Fibroblast of lung (primary cell): Measurements from ENCODE around the gene LYZL6.

Experiments
- CTCF ChIP-seq, 2 donors: IDR thresholded peaks in 1 of 2; conservative IDR thresholded peaks in 1 of 2; 1 replicate in 1 of 2; 2 replicates in 1 of 2; pipeline ENCODE4 v1.5.1; 2011 to 2012; ENCODE audit warnings: low read length in 2 of 2, control low read depth in 1 of 2, inconsistent platforms in 1 of 2, low read depth in 1 of 2, mild to moderate bottlenecking in 1 of 2
- EZH2 ChIP-seq: IDR thresholded peaks from 2 replicates; pipeline ENCODE4 v1.5.1; 2012; ENCODE audit warnings: low read length, control low read depth, mild to moderate bottlenecking; ENCODE audit errors: missing control alignments

- TF ChIP-seq CTCF (conservative IDR thresholded peaks at IDR 0.05 in 1 of 2, IDR thresholded peaks at IDR 0.05 in 1 of 2; ENCODE audit: low read depth in 1 of 2, low read length in 2 of 2) (no peak), EZH2 (no peak)
These were observed 8.8 kb downstream of the LYZL6 start for GRCh38 chr17:35934760-35935159.
